Measurements from ENCODE around the gene TAF15.

TAF15 gene

DNA sequence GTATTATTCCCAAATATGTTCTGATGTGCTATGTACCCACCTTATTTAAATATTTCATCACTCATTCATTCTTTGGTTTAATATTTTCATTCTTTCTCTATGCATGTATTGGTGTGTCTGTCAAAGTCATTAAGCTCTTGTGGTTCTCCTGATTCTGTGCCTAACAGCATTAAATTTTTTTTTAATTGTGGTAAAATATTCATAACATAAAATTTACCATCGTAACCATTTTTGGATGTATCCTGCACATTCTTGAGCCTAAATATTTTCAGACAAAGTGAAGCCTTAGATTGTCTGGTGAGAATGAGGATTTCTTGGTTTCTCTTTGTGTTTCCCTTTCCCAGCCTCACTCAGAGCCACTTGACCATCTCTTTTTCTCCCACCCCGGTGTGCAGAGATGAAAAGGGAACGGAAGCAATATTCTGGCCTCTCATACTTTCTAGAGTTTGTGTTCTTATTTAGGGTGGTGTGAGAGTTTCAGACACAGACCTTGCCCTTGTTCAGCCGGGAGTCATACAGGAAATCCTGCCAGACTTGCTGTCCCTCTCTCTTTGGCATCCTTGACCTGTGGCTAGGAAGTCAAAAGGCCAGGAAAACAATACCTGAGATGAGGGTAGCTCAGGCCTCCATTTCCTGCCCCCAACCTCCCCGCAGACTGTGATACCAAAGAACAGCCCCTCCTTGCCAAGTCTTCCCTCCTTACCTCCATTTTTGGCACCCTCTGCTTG lies 66.0 kb downstream of the TAF15 start:
- DNase-seq, result no peak

- peak in 1 of 2 donors; percentile 50 for DNase-seq
Observed at GRCh38 chr17:35875800-35876139, 66.5 kb downstream of the TAF15 start.

DNA sequence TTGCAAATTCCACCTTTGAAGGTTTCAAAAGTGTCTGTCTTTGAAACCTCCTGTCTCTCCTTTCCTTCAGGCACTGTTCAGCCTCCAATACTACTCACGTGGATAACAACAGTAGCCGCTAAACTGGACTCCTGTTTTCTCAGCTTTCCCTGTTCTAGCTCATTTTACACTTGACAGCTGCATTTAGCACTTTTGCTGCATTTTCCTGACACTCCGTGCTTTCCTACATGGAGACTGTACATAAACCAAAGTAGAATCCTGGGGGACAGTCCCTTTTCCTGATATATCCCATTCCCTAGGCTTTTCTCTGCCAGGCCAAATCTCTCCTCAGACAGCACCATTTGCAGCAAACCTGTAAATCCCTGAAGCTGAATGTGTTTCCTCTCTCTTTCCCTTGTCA lies 67.2 kb downstream of the TAF15 start:
- DNase-seq, result no peak

DNA sequence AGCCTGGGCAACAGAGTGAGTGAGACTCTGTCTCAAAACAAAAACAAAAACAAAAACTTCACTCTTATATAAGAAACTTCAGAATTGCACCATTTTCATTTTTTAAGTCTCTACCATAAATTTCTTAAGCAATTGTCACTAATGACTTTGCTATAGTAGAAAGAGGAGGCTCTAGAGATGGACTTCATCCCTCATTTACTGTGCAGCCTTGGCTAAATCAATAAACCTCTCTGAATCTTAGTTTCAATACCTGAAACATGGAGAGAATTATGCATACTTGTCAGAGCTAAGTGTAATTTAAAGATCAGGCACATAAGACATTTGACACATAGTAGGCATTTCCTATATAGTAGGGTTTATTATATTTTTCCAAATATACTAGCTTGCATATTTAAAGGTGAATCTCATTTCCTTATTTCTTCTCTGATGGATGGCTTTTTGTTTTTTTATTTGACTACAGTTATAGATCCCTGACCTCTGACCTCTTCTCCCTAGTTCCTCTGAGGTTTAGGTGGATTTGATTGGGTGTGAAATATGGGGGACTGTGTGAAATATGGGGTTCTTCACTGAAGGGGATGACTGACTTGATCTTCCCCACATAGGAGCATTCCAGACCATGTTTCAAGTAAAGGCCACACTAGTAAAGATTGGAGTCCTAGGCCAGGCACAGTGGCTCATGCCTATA lies 68.2 kb downstream of the TAF15 start:
- no peak for DNase-seq

GRCh38 chr17:35878361-35878760 lies 69.1 kb downstream of the TAF15 start:
- DNase-seq, result peak in 1 of 2 donors; percentile 37

DNA sequence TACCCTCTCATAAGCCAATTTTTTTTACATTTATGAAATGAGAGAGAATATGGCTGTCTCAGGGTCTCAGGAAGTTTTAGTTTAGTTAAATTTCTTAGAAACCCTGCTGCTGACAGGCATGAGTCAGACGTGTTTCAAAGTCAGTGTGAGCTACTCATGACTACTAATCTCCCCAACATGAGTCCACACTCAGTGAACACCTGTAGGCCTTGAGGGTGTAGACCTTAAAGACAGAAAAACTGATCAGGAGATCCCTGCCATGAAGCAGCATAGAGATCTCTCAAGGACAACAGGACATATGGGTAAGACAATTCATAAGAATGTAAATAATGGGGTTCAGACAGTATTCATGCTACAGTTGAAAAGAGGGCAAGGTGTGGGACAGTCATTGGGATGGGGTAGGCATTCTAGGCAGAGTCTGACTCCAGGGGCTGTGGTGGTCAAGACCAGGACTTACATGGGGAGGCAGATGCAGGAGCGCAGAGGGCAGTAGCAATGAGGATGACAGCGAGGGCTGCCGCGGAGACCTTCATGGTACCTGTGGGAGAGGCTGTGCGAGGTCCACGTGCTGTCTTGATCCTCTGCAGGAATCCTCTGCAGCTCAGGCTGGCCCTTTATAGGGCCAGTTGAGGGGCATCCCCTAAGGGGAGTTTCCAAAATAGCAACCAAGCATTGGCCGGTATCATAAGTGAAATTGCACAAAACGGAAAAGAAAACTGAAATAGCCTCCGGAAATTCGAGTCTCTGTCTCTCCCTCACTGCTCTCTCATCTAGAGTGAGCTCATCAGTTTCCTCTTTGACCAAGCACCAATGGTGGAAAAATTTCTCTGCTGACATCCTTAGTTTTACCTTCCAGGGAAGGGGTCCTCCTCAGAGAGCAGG lies 70.7 kb downstream of the TAF15 start, which contains the start of gene CCL5:
Gene CCL5, minus strand, starts transcription at position 588 of the 882 bp plus-strand sequence.
- peak; percentile 86 to 88 for DNase-seq

GRCh38 chr17:35889241-35889640 lies 80.0 kb downstream of the TAF15 start:
- peak in 1 of 2 donors; percentile 56 for DNase-seq

DNA sequence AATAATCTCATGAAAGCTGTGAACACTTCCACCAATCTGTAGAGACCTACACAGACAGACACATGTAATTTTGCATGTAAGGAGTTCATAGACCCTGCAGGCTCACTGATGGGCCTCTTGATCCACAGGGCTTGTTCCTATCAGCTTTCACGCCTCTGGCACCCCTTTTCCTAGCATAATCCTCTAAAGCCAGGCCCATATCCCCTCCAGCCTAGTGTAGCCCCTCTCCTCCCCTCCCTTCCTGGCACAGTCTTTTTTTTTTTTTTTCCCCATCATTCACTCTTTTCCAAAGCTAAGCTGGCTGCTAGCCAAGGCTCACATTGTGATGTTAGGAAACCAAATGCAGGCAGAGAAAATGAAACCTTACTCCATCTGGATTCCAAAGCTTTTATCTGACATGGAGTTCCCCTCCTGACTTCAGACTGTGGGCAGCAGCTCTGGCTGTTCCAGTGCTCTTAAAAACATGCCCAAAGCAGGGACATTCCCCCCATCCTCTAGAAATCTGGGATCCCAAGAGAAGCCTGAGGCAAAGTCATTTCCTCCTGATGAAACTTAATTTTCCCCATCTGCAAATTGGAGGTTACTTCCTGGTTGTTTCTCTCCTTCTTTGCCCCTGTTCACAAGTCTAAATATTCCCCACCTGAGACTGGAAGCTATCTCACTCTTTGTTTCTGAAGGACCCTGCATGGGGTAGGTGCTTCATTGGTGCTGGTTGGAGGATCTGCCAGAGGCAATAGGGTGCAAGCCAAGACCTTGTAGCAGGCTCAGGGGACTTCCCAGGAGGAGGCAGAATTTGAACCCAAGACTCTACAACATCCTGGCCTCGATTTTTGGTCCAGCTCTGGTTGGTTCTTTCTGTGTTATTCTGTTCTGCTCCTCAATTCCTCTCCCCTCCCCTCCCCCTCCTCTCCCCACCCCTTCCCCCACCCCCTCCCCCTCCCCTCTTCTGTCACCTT lies 80.8 kb downstream of the TAF15 start:
- DNase-seq, result no peak

DNA sequence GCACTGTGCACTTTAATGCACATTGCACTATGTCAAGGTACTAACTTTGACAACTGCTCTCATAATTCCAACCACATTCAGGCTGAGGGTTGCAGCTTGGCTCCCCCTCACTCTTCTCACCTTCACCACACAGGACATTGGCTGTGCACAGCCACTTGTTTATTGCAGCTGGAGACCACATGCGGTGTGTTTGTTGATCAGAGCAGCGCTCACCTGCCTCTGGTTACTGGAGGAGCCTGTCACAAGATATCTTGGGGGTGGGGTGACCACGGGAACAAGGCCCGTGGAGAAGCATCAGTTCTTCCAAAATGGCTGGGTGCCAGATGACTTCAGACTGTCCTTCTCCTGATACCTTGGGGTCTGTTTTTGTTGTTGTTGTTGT lies 81.5 kb downstream of the TAF15 start:
- peak; percentile 66 to 76 for DNase-seq

DNA sequence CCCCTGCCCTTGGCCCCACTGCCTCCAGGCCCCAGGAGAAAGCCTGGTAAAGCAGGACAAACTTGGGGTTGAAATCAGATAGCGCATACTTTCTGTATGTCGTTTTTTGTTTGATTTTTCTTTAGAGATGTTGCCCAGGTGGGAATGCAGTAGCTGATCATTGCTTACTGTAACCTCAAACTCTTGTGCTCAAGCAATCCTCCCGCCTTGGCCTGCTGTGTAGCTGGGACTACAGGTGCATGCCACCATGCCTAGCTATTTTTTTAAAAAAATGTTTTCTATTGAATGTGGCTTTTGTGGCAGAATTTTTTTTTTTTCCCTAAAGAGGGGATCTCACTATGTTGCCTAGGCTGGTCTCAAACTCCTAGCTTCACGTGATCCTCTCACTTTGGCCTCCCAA lies 82.0 kb downstream of the TAF15 start:
- no peak for DNase-seq

DNA sequence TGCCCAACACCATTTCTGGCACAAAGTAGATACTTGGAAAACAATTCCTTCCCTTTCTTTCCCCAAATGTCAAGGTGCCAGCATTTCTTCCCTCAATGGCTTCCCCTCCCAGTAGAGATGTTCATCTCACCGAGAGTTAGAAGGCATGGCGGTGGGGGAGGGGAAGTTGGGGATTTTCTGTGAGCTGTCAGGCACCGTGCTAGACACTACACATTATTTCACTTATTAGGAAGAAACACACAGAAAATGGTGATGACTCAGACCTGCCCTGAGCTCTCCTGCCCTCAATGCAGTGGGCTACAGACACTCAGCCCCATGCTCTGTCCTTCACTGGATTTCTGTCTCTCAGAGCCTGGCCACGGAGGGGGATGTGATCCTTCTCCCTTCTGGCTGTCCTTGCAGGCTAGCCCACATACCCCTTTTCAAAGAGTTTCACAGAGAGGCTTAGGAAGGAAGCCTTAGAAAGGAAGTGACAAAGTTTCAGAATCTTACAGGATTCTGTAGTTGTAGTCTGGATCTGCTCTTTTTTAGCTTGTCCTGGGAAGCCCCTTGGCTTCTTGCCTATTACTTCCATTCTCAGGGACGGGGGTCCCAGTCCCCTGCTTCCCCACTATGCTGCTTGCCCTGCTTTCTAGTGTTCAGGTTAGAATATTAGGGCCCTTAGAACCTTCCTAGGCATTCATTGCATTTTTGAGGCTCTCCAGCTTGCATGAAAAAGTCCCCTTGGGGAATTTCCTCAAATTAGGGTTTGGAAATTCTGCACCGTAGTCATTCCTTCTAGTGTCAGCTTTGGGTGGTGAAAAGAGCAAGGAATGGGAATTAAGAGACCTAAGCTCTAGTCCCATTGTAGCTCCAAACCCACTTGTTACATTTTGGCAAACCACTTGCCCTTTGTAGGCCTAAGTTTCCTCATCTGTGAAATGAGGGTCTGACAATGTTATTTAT lies 83.1 kb downstream of the TAF15 start:
- DNase-seq, result peak; percentile 66 to 69

- DNase-seq, result no peak
Observed at GRCh38 chr17:35893751-35894150, 84.5 kb downstream of the TAF15 start.

DNA sequence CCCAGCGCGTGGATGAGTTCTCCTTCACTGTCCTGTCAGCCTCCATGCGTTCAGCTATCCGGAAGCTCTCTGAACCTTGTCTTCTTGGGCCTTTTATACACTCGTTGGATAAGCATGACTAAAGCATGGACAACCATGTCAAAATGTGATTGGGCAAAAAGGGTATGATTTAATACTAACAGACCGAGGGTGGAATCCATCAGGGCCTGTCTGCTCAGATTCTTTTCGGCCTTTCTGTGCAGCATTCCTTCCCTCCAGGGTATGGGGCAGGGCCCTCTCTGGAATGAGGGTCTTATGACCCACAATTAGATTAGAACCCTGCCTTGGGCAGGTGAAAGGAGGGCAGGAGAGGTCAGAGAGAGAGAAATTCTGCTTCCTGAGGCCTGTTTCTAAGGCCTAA lies 84.9 kb downstream of the TAF15 start:
- DNase-seq, result no peak

DNA sequence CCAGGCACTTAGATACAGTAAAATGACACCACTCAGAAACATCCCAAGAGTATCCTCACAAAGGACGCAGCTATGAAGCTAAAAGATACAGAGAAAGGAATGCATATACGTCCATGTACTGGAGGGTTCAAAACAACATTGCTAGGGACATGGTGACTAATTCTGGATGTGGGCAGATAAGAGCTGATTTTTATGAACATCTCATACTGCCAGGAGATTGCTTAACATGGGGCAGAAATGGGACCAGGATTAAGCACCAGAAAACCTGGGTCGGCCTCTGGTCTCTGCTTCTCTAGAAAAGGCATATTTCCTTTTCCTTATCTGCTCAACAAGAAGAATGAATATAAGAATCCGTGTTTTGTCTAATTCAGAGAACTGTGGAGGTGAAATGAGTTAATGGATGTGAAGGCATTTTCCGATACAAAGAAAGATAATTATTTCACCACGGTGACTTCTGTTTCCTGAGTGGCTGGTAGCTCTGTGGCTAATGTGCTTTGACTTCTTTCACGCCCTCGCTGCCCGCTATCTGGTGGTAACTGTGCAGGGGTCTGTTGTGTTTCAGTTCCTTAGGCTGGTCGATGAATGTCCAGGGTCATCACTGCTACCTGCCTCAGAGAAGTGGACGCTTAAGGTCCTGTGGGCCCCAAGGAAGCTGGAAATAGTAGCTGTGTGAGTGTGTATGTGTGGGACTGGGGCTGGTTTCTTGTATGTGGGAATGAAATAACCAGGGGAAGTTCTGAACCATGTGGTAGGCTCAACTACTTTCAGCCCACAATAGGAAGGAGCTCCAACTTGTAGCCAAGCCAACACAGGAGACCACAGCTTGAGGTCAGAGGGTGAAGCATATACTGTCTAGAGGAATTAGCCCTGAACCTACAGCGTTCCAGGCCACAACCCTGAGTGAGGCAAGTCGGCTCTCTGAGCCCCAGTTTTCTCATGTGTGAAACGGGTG lies 86.6 kb downstream of the TAF15 start:
- DNase-seq, result peak; percentile 50 to 63
